ENCODE results near the gene LUZP1.
A peak's percentile ranks its signal among the peaks of the same experiment; 100 is the strongest.

The LUZP1 gene

DNA sequence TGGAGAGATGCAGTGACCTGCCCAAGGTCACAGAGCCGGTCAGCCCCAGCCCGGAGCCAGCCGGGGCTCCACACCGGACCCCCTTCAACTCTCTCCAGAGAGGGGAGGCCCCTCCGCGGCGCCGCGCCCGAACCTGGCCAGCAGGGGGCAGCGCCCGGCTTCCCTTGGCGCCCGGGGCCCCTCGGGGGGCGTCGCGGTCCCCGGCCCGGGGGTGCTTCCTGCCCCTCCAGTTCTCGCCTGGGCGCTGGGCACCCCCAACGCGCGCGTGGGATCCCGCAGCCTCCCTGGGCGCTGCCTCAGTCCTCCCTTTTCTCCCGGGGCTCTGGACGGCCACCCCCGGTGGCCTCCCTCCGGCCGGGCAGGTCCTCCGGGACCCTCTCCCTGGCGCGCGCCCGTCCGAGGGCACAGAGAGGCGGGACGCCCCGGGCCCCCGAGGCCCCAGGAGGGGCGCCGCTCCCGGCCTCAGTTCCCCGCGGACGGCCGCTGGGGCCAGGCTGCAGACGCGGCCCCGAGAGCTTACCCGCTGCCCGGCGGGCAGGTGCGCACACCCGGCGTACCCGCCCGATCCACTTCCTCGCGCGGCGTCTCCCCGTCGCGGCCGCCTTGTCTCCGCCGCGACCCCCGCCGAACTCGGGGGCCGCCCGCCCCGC lies 48.2 kb upstream of the LUZP1 start (continued):
- TF ChIP-seq ZNF792 (tag by site-specific recombination; IDR thresholded peaks at IDR 0.05) (no peak), ZNF174 (tag by site-specific recombination; IDR thresholded peaks at IDR 0.05) (0 out of 2 replicates have a peak, but pooled peaks have one; percentile 67), FEZF1 (tag by site-specific recombination; IDR thresholded peaks at IDR 0.05) (no peak), SP2 (tag by site-specific recombination; IDR thresholded peaks at IDR 0.05) (no peak), WT1 (tag by site-specific recombination; IDR thresholded peaks at IDR 0.05) (no peak), ZBTB48 (tag by site-specific recombination; IDR thresholded peaks at IDR 0.05) (no peak), SP3 (tag by site-specific recombination; IDR thresholded peaks at IDR 0.05) (no peak), GLIS1 (tag by site-specific recombination; IDR thresholded peaks at IDR 0.05) (peak; percentile 53; the same call in 1 of the 2 replicates), ZBTB21 (tag by site-specific recombination; IDR thresholded peaks at IDR 0.05) (no peak), MZF1 (tag by site-specific recombination; IDR thresholded peaks at IDR 0.05; ENCODE audit: borderline replicate concordance) (no peak), GLI2 (tag by site-specific recombination; IDR thresholded peaks at IDR 0.05; ENCODE audit: borderline replicate concordance, low read depth) (no peak), ZNF768 (tag by site-specific recombination; IDR thresholded peaks at IDR 0.05) (no peak), KLF16 (tag by site-specific recombination; IDR thresholded peaks at IDR 0.05) (no peak), MYNN (tag by site-specific recombination; IDR thresholded peaks at IDR 0.05; ENCODE audit: borderline replicate concordance) (no peak), ZNF600 (tag by site-specific recombination; IDR thresholded peaks at IDR 0.05) (no peak), ZNF114 (tag by site-specific recombination; IDR thresholded peaks at IDR 0.05) (no peak), YY2 (tag by site-specific recombination; IDR thresholded peaks at IDR 0.05) (no peak)
- TF ChIP-seq, protein P1, sequence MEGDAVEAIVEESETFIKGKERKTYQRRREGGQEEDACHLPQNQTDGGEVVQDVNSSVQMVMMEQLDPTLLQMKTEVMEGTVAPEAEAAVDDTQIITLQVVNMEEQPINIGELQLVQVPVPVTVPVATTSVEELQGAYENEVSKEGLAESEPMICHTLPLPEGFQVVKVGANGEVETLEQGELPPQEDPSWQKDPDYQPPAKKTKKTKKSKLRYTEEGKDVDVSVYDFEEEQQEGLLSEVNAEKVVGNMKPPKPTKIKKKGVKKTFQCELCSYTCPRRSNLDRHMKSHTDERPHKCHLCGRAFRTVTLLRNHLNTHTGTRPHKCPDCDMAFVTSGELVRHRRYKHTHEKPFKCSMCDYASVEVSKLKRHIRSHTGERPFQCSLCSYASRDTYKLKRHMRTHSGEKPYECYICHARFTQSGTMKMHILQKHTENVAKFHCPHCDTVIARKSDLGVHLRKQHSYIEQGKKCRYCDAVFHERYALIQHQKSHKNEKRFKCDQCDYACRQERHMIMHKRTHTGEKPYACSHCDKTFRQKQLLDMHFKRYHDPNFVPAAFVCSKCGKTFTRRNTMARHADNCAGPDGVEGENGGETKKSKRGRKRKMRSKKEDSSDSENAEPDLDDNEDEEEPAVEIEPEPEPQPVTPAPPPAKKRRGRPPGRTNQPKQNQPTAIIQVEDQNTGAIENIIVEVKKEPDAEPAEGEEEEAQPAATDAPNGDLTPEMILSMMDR (tag by site-specific recombination; IDR thresholded peaks at IDR 0.05): 0 out of 2 replicates have a peak, but pooled peaks have one; percentile 11
- TF ChIP-seq, protein P2, sequence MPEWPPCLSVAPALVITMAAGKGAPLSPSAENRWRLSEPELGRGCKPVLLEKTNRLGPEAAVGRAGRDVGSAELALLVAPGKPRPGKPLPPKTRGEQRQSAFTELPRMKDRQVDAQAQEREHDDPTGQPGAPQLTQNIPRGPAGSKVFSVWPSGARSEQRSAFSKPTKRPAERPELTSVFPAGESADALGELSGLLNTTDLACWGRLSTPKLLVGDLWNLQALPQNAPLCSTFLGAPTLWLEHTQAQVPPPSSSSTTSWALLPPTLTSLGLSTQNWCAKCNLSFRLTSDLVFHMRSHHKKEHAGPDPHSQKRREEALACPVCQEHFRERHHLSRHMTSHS (tag by site-specific recombination; IDR thresholded peaks at IDR 0.05): no peak
- TF ChIP-seq, protein P3, sequence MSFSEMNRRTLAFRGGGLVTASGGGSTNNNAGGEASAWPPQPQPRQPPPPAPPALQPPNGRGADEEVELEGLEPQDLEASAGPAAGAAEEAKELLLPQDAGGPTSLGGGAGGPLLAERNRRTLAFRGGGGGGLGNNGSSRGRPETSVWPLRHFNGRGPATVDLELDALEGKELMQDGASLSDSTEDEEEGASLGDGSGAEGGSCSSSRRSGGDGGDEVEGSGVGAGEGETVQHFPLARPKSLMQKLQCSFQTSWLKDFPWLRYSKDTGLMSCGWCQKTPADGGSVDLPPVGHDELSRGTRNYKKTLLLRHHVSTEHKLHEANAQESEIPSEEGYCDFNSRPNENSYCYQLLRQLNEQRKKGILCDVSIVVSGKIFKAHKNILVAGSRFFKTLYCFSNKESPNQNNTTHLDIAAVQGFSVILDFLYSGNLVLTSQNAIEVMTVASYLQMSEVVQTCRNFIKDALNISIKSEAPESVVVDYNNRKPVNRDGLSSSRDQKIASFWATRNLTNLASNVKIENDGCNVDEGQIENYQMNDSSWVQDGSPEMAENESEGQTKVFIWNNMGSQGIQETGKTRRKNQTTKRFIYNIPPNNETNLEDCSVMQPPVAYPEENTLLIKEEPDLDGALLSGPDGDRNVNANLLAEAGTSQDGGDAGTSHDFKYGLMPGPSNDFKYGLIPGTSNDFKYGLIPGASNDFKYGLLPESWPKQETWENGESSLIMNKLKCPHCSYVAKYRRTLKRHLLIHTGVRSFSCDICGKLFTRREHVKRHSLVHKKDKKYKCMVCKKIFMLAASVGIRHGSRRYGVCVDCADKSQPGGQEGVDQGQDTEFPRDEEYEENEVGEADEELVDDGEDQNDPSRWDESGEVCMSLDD (tag by site-specific recombination; IDR thresholded peaks at IDR 0.05): 0 out of 2 replicates have a peak, but pooled peaks have one; percentile 27
- TF ChIP-seq, protein P4, sequence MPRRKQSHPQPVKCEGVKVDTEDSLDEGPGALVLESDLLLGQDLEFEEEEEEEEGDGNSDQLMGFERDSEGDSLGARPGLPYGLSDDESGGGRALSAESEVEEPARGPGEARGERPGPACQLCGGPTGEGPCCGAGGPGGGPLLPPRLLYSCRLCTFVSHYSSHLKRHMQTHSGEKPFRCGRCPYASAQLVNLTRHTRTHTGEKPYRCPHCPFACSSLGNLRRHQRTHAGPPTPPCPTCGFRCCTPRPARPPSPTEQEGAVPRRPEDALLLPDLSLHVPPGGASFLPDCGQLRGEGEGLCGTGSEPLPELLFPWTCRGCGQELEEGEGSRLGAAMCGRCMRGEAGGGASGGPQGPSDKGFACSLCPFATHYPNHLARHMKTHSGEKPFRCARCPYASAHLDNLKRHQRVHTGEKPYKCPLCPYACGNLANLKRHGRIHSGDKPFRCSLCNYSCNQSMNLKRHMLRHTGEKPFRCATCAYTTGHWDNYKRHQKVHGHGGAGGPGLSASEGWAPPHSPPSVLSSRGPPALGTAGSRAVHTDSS (tag by site-specific recombination; IDR thresholded peaks at IDR 0.05): no peak
- TF ChIP-seq, protein P5, sequence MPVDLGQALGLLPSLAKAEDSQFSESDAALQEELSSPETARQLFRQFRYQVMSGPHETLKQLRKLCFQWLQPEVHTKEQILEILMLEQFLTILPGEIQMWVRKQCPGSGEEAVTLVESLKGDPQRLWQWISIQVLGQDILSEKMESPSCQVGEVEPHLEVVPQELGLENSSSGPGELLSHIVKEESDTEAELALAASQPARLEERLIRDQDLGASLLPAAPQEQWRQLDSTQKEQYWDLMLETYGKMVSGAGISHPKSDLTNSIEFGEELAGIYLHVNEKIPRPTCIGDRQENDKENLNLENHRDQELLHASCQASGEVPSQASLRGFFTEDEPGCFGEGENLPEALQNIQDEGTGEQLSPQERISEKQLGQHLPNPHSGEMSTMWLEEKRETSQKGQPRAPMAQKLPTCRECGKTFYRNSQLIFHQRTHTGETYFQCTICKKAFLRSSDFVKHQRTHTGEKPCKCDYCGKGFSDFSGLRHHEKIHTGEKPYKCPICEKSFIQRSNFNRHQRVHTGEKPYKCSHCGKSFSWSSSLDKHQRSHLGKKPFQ (tag by site-specific recombination; IDR thresholded peaks at IDR 0.05): no peak
- TF ChIP-seq, protein P6, sequence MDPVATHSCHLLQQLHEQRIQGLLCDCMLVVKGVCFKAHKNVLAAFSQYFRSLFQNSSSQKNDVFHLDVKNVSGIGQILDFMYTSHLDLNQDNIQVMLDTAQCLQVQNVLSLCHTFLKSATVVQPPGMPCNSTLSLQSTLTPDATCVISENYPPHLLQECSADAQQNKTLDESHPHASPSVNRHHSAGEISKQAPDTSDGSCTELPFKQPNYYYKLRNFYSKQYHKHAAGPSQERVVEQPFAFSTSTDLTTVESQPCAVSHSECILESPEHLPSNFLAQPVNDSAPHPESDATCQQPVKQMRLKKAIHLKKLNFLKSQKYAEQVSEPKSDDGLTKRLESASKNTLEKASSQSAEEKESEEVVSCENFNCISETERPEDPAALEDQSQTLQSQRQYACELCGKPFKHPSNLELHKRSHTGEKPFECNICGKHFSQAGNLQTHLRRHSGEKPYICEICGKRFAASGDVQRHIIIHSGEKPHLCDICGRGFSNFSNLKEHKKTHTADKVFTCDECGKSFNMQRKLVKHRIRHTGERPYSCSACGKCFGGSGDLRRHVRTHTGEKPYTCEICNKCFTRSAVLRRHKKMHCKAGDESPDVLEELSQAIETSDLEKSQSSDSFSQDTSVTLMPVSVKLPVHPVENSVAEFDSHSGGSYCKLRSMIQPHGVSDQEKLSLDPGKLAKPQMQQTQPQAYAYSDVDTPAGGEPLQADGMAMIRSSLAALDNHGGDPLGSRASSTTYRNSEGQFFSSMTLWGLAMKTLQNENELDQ (tag by site-specific recombination; IDR thresholded peaks at IDR 0.05; ENCODE audit: low read depth): no peak
- TF ChIP-seq, protein P7, sequence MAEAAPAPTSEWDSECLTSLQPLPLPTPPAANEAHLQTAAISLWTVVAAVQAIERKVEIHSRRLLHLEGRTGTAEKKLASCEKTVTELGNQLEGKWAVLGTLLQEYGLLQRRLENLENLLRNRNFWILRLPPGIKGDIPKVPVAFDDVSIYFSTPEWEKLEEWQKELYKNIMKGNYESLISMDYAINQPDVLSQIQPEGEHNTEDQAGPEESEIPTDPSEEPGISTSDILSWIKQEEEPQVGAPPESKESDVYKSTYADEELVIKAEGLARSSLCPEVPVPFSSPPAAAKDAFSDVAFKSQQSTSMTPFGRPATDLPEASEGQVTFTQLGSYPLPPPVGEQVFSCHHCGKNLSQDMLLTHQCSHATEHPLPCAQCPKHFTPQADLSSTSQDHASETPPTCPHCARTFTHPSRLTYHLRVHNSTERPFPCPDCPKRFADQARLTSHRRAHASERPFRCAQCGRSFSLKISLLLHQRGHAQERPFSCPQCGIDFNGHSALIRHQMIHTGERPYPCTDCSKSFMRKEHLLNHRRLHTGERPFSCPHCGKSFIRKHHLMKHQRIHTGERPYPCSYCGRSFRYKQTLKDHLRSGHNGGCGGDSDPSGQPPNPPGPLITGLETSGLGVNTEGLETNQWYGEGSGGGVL (tag by site-specific recombination; IDR thresholded peaks at IDR 0.05): no peak
